Ovary (tissue), 3 donors: ENCODE data around the gene ANKMY1.

ENCODE experiments used
- POLR2A ChIP-seq: fragments of 450-650 bp; IDR thresholded peaks from one replicate; pipeline ENCODE4 v1.6.1; 2017; ENCODE audit warnings: antibody characterized with exemption, mild to moderate bottlenecking, moderate library complexity
- TF ChIP-seq, protein P1 (sequence below), 3 donors: fragments of 450-650 bp in 2 of 3; fragments of 200-600 bp in 1 of 3; IDR thresholded peaks; one replicate each; pipeline versions ENCODE4 v1.5.1 to v1.8.0; 2016 to 2022; ENCODE audit warnings: antibody characterized with exemption in 3 of 3, mild to moderate bottlenecking in 1 of 3
- donor health status: DM: no; HTN: no; CAD: no.

DNA sequence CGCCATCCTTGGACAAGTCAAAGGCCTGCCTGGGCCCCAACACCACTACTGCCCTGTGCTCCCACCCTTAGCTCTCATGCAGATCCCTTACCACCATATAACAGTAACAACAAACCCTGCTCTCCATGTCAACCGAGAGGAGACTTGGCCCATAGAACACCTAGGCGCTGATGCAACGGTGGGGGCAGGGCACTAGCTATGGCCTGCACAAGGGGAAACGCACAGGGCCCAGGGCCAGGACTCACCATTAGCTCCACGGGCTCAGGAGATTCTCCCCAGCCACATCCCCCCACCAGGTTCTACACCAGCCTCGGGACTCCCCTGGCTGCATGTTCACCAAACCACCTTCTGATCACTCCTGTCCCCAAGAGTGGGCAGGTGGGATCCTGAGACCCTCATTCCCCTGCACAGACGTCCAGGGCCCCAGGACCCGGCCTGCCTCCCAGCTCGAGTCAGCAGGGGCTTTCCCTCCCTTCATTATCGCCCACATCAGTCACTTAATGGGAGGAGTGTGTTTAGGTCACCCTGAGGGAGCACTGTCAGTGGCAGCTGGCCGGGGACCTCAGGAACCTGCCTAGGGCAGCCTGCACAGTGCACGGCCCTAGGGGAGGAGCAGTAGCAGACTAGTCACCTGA lies 29.3 kb downstream of the ANKMY1 start:
- no peak for TF ChIP-seq POLR2A
- TF ChIP-seq, protein P1, sequence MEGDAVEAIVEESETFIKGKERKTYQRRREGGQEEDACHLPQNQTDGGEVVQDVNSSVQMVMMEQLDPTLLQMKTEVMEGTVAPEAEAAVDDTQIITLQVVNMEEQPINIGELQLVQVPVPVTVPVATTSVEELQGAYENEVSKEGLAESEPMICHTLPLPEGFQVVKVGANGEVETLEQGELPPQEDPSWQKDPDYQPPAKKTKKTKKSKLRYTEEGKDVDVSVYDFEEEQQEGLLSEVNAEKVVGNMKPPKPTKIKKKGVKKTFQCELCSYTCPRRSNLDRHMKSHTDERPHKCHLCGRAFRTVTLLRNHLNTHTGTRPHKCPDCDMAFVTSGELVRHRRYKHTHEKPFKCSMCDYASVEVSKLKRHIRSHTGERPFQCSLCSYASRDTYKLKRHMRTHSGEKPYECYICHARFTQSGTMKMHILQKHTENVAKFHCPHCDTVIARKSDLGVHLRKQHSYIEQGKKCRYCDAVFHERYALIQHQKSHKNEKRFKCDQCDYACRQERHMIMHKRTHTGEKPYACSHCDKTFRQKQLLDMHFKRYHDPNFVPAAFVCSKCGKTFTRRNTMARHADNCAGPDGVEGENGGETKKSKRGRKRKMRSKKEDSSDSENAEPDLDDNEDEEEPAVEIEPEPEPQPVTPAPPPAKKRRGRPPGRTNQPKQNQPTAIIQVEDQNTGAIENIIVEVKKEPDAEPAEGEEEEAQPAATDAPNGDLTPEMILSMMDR (IDR thresholded peaks at IDR 0.05), result no peak
